GM06990 (cell line): ENCODE data around the gene GPR146.

Source experiments
- DNase-seq: peaks from one replicate; pipeline ENCODE4 v3.0.0-alpha.2; 2011; ENCODE audit not compliant: insufficient read length; ENCODE audit errors: extremely low read depth
- H3K27me3 ChIP-seq: replicated peaks from 2 replicates; pipeline ENCODE4 v1.6.0; 2011; ENCODE audit warnings: low read length; ENCODE audit not compliant: control insufficient read depth, insufficient read depth
- H3K36me3 ChIP-seq: 2 replicates; pipeline ENCODE4 v1.5.1; 2011; ENCODE audit warnings: low read length; ENCODE audit not compliant: control insufficient read depth, insufficient read depth
- H3K4me3 ChIP-seq: replicated peaks from 2 replicates; pipeline ENCODE4 v1.5.1; 2011; ENCODE audit warnings: low read depth, mild to moderate bottlenecking, control low read depth, low read length
- CTCF ChIP-seq: IDR thresholded peaks from 2 replicates; pipeline ENCODE4 v1.5.1; 2011; ENCODE audit warnings: low read length, control low read depth, mild to moderate bottlenecking, inconsistent platforms; ENCODE audit not compliant: insufficient read depth, poor library complexity, severe bottlenecking

The GPR146 gene

GRCh38 chr7:1004018-1004852, 40.1 kb upstream of the GPR146 start:
- Histone ChIP-seq H3K27me3 (no peaks in the 10 kb centered on the region), H3K36me3 (peaks cover 16% of the 10 kb centered on the region), H3K4me3 (no peak overlapping the region; the same call in 1 of the 2 replicates)
- no peak for DNase-seq
- TF ChIP-seq CTCF = no peak

GRCh38 chr7:1005303-1005702, 39.0 kb upstream of the GPR146 start:
- no peak for DNase-seq
- Histone ChIP-seq H3K27me3 (no peaks in the 10 kb centered on the region), H3K4me3 (no peak overlapping the region), H3K36me3 (peaks cover 20% of the 10 kb centered on the region)
- TF ChIP-seq CTCF = no peak

GRCh38 chr7:1007901-1008300, 36.4 kb upstream of the GPR146 start:
- Histone ChIP-seq H3K36me3 (peaks cover 20% of the 10 kb centered on the region), H3K4me3 (no peak overlapping the region), H3K27me3 (no peaks in the 10 kb centered on the region)
- no peak for TF ChIP-seq CTCF
- DNase-seq = no peak

GRCh38 chr7:1008733-1009363, 35.5 kb upstream of the GPR146 start:
- Histone ChIP-seq H3K27me3 (no peaks in the 10 kb centered on the region), H3K4me3 (no peak overlapping the region), H3K36me3 (peaks cover 20% of the 10 kb centered on the region)
- TF ChIP-seq CTCF = no peak
- DNase-seq = no peak

GRCh38 chr7:1009747-1010146, 34.6 kb upstream of the GPR146 start:
- H3K27me3 ChIP-seq = no peaks in the 10 kb centered on the region
- no peak for TF ChIP-seq CTCF
- H3K36me3 ChIP-seq = peaks cover 17% of the 10 kb centered on the region
- H3K4me3 ChIP-seq = no peak overlapping the region
- DNase-seq = no peak
